HS-5 (cell line): ENCODE data around the gene GNE.
"Not testable (repeated sequence)": the region's sequence is repeated elsewhere in the genome, so short reads cannot be mapped to it uniquely, and the experiment has no call there.

Experiments
- DNase-seq: peaks from one replicate; pipeline ENCODE4 v3.0.0-alpha.2; 2012; ENCODE audit warnings: low read depth

GNE gene

GRCh38 chr9:36208521-36209253 is 49.6 kb downstream of the GNE start:
- DNase-seq, result no peak

GRCh38 chr9:36207546-36208012 is 50.7 kb downstream of the GNE start:
- DNase-seq, result no peak

- DNase-seq, result no peak
Observed at GRCh38 chr9:36207016-36207415, 51.2 kb downstream of the GNE start.

- no peak for DNase-seq
Observed at GRCh38 chr9:36204906-36205547, 53.2 kb downstream of the GNE start.

GRCh38 chr9:36194326-36195000 is 63.8 kb downstream of the GNE start:
- no peak for DNase-seq

- DNase-seq, result no peak
Observed at GRCh38 chr9:36193023-36193422, 65.2 kb downstream of the GNE start.

- no peak for DNase-seq
Observed at GRCh38 chr9:36192196-36192595, 66.1 kb downstream of the GNE start.

- no peak for DNase-seq
Observed at GRCh38 chr9:36191686-36192085, 66.6 kb downstream of the GNE start.

- DNase-seq, result no peak
Observed at GRCh38 chr9:36191290-36191645, 67.0 kb downstream of the GNE start.

GRCh38 chr9:36190388-36191289 is 67.6 kb downstream of the GNE start, which contains the start of gene CLTA:
TSS of gene CLTA (plus strand) at chr9:36190921. CDS start at chr9:36191057, 136 bp downstream.
- DNase-seq, result peak; percentile 93

- no peak for DNase-seq
Observed at GRCh38 chr9:36189976-36190375, 68.3 kb downstream of the GNE start.

- DNase-seq, result no peak
Observed at GRCh38 chr9:36188212-36188611, 70.0 kb downstream of the GNE start.

- DNase-seq, result peak; percentile 66
Observed at GRCh38 chr9:36187414-36187813, 70.8 kb downstream of the GNE start.

- DNase-seq, result not testable (repeated sequence)
Observed at GRCh38 chr9:36180243-36180642, 78.0 kb downstream of the GNE start.

- no peak for DNase-seq
Observed at GRCh38 chr9:36177571-36177970, 80.7 kb downstream of the GNE start.

GRCh38 chr9:36176496-36176895 is 81.8 kb downstream of the GNE start:
- DNase-seq, result not testable (repeated sequence)

- DNase-seq, result not testable (repeated sequence)
Observed at GRCh38 chr9:36175209-36175608, 83.0 kb downstream of the GNE start.

GRCh38 chr9:36174731-36175130 is 83.5 kb downstream of the GNE start:
- DNase-seq, result no peak

GRCh38 chr9:36174271-36174670 is 84.0 kb downstream of the GNE start:
- DNase-seq, result no peak

GRCh38 chr9:36173861-36174260 is 84.4 kb downstream of the GNE start:
- no peak for DNase-seq

GRCh38 chr9:36170531-36170930 is 87.7 kb downstream of the GNE start:
- no peak for DNase-seq

GRCh38 chr9:36169708-36170107 is 88.5 kb downstream of the GNE start:
- no peak for DNase-seq
